ENCODE results near the gene NTN5.
"Not testable (repeated sequence)": the region's sequence is repeated elsewhere in the genome, so short reads cannot be mapped to it uniquely, and the experiment has no call there.

Gene NTN5

DNA sequence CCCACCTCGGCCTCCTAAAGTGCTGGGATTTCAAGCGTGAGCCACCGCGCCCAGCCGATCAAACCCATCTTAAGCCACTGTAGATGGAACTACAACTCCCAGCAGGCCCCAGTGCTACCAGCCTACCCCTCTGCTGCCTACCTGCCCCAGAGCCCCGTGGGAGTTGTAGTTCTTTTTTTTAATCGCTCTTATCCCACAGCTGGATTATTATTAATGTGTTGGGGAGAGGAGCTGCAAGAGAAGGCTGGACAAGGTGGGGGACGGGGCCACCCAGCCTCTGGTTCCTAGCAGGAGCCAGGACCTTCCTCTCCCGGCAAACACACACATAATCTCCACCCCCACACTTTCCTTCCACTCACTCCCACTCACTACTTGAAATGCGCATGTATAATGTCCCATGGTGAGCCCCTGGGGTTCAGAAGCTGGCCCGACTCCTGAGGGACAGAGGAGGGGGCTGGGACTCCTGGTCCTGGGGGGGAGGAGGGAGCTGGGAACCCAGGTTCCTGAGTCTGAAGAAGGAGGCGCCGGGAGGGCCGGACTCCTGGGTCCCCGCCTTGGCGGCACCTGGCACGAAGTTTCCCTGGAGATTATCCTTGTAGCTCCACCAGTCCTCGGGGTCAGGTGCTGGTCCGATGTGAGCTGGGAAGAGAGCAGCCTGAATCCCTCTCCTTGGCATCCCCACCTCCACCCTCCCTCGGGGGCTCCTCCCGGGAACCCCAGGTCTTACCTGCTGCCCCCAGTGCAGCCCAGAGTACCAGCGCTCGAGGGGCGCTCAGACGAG lies 27.8 kb downstream of the NTN5 start:
- peak in 1 of 2 donors; percentile 56 for DNase-seq (ENCODE audit: low read depth in 2 of 2)

DNA sequence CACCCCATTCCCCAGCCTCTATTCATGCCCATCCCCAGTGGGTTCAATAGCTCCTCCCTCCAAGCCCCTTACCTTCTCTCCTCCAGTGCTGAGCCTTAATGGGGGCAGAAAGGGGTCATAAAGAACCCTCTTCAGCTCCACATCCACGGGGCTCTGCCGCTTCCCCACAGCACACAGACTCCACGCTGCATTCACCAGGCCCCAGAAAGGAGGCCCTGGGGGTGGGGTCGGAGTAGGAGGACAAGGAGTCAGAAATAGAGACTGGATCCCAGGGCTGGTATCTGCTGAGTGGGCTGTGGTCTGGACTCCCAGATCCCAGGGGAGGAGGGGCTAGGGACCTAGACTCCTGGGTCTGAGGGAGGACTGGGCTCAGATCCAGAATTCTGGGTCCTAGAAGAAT lies 28.5 kb downstream of the NTN5 start:
- no peak for DNase-seq (ENCODE audit: low read depth in 2 of 2)

DNA sequence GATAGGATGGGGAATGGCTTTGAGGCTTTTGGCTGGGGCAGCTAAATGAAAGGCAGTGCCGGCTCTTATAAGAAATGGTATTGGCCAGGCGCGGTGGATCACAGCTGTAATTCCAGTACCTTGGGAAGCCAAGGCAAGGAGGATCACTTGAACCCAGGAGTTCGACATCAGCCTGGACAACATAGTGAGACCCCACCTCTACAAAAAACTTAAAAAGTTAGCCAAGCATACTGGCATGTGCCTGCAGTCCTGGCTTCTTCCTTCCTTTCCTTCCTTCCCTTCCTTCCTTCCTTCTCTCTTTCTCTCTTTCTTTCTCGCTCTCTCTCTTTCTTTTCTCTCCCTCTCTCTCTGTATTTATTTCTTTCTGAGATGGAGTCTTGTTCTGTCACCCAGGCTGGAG lies 30.0 kb downstream of the NTN5 start:
- DNase-seq (ENCODE audit: low read depth in 2 of 2): no peak

DNA sequence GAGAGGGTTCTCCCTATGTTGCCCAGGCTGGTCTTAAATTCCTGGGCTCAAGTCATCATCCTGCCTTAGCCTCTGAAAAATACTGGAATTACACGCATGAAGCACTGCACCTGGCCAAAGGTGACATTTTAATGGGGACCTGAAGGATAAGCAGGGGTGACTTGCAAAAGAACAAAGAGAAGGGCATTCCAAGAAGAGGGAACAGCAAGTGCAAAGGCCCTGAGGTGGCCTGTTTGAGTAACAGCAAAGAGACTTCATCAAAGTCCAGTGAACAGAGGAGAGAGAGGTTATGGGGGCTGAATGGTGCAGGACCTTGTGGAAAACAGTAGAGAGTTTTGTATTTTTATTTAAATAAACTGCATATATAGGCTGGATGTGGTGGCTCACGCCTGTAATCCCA lies 31.0 kb downstream of the NTN5 start:
- DNase-seq (ENCODE audit: low read depth in 2 of 2): no peak

DNA sequence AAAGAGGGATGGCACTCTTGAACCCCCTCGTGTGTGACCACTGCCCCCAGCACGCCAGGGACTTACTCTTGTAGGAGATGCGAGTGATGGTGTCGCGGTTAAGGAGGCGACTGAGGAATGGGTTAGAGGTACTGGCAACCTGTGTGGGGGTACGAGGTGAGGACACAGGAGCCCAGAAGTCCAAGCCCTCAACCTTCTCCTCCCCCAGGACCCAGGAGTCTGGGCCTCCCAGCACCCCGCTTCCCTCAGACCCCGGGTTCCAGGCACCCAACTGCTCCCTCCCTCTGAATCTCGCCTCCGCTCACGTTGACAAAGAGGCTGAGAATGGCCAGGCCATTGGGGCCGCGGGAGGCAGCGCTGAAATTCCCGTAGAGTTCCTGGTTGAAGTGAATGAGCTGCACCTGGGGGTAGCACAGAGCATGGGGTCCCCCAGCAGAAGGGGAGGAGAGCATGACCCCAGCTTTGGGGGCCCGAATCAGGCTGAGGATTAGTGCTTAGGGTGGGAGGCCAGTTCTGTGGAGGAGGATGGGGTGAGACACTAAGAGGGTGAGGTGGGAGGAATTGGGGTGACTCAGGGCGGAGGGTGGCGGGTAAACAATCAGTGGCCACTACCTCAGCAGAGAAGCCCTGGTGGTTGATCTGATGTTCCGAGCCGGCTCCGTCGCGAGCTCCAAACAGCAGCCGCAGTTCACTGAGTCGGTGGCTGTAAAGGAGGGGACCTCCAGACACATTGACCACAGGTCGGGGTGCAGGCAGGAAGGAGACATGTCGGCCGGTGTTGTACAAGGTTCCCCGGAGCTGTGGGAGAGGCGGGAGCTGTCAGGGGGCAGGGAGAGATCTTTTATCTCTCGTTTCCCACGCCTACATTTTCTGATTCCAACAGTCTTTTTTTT lies 33.1 kb downstream of the NTN5 start:
- DNase-seq (ENCODE audit: low read depth in 2 of 2): no peak

DNA sequence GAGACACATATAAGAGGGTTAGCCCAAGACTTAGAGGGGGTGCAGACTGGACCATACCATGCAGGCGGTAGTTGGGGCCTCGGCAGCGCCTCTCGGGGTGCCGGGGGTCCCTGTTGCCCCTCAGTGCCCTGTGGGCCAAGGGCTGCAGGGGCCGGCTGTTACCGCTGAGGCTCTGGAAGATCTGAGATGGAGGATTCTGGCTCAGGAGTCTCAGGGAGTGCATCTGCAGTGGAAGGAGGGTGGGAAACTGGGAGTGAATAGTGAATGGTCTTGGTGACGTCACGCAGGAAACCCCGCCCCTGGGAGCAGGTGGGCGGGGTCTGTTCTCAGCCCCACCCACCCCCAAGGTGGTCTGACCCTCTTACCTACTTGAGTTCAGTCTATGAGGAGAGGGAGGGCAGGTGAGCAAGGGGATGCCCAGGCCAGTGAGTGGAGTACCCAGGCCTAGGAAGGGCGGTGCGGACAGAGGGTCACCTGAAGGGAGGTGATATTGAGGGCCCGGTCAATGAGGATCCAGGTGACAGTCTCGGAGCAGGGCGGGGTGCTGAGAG lies 33.9 kb downstream of the NTN5 start:
- no peak for DNase-seq (ENCODE audit: low read depth in 2 of 2)

DNA sequence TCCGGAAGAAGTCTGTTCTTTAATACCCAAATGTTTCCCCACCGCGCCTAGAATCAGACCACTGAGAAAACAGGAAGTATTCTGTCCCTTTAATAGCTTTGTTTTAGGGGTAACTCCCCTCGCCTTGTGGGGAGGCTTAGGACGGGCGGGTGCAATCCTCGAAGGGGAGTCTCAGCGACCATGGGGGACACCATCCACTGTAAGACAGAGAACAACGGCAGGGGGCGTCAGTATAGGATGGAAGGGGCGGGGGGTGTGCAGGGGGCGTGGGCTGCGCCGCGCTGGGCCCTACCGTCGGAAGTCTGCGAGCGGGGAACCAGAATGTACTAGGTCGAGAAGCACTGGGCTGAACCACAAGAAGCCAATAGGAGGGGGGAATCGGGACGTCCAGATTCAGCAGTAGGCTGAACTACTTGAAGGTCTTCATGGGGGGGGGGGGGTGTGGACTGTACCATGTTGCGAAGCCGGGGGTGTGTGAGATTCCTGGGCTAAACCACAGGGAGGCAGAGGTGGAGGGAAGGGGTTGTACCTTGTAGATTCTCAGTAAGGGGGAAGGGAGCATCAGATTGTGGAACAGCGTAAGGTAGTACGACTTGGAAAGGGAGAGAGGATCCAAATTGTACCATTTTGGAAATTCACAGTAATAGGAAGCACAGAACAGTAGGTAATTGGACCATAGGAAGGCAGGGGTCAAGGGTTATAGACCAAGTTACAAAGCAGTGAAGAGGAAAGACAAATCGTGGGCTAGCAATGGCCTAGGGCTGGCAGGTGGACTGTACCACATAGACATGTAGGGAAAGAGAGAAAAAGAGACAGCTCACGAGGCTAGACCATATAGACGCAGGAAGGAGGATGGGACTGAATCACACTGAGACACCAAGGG lies 34.6 kb downstream of the NTN5 start:
- peak in 1 of 2 donors; percentile 70 for DNase-seq (ENCODE audit: low read depth in 2 of 2)

DNA sequence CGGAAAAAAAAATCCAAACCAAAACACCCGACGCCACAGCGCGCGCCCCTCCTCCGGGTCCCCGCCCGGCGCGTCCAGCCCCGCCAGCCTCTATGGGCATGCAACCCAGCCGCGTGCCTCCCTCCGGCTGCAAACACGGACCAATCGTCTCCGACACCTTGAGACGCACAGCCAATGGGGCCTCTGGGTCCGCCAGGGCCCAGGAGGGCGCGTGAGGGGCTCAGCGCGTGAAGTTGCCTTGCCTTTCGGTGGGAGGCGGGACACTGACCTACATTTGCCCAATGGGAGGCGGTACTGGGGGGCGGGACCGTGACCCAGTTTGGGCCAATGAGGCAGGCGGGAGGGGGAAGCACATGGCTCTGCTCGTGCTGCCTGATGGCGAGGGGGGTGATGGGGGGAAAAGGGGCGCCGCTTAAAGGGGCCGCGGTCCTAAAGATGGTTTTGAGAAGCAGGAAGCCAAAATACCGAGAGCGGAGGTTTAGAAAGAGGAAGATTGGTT lies 35.3 kb downstream of the NTN5 start:
- DNase-seq (ENCODE audit: low read depth in 2 of 2): peak; percentile 97 to 98

DNA sequence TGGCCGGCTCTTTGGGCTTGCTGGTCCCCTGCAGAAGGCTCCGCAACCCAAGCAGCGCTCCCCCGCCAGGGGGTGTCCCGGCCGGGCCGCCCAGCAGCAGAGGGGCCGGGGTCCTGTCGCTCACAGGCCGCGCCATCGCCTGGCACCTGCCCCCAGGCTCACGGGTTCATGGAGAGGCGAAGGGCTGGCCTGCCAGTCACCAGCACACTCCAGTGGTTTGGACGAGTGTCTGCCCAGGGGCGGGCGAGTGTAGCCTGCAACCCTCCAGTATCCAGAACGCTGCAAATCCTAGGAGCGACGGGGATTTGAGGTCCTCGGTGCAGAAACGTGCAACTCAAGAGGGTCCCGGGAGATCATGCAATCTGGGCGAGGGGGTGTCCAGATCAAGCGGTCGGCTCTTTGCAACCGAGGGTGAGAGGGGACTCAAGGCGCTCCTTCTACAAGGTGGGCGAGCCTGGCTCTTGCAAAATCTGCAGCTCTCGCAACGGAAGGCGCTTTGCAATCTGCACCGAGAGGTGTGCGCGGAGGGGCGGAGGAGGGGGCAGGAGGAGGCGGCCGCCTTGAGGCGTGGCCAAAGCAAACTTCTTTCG lies 35.9 kb downstream of the NTN5 start, which contains the start of gene DBP:
TSS of gene DBP (minus strand) at position 521 of the 590 bp plus-strand sequence. CDS start at position 136, 385 bp downstream.
- DNase-seq (ENCODE audit: low read depth in 2 of 2): no peak

DNA sequence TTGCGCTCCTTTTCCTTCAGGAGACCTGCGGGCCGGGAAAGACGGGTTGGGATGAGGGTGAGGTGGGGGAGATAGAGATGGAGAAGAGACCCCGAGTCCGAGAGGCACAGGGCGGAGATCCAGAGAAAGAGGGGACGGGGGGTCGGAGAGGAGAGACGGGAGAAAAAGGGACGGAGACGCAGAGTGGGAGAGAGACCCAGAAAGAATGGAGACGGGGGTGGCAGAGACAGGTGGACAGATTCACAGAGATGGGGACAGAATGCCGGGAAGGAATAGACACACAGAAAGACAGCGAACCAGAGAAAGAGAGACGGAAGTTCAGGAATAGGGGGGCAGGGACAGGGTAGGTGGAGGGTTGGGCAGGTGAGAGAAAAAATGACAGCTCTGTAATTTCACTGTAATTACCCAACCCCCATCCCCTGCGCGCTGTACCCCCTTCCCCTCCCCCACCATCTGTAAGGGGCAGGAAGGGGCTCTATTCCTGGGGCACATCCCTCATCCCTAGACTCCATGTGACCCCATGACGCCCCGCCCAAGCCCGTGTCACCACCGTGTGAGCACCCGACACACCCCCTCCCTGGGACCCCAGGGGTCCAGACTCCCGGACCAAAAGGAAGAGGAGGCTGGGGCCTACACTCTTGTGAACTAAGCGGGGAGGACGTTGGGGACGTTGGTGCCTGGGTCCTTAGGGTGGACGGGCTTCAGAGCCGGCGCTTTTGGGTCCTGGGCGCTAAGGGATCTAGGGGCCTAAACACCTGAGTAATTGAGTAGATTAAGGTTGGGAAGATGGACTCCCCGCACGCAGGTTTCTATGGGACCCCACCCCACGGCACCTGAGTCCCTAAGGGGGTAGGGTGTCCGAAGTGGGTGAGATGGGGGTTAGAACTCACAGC lies 36.6 kb downstream of the NTN5 start:
- no peak for DNase-seq (ENCODE audit: low read depth in 2 of 2)

DNA sequence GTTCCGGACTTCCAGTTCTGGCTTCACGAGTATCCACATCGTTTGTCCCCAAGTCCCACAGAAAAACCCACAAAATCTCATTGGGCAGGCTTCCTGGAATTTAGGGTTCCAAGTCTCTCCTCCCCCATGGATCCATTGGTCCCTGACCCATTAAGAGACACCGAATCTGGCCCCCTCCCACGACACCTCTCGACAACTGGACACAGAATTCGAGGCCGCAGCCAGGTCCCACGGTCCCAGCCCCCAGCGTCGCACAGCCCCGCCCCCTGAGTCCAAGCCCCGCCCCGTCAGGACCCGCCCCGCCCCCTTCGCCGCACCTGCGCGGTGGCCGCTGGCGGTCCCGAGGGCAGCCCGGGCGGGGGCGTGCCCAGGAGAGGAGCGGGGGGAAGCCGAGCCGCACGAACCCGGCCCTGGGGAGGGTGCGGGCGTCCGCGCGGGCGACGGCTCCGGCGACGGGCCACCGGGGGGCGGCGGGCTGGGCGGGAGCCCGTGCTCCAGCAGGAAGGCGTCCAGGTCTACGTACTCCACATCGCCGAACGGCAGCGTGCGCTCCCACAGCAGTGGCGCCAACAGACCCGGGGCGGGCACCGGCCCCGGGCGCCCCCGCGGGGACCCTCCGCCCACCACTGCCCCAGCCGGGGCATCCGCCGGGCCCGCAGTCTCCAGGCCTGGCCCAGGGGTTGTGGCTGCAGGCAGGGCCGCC lies 37.4 kb downstream of the NTN5 start:
- DNase-seq (ENCODE audit: low read depth in 2 of 2): peak; percentile 66

DNA sequence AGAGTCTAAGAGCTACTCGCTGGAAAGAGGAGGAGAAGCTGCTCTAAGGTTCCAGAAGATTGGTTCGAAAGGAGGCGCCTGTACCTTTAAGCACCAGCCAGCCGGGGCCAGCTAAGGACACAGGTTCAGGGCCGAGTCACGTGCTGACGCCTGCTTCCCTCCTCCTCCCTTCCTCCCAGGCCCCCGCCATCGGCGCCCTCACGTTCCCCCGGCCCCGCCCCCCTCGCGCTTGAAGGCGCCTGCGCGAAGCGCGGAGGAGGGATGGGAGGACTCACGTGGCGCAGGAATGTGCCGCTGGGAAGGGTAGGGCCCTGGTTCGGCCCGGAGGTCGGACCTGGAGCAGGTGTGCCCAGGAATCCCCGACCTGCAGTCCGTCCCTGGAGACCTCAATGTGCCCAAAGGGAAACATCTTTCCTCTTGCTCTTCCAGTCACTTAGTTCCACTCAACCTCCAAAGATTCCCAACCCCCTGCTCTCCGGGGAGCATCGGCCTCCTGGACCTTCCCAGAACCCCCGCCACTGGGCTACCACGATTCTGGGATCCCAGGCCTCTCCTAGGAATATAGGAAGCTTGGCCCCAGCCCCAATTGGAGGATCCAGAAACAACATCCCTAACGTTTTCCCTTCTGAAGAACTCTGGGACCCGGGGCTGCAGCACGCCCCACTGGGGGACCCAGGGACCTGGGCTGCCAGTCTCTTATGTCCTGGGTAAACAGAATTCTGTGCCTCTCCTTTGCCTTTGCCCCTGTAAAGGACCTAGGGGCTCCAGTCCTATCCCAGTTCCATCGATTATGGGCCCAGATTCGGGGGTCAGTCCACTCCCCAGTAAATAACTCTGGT lies 38.2 kb downstream of the NTN5 start:
- peak; percentile 92 to 93 for DNase-seq (ENCODE audit: low read depth in 2 of 2)

DNA sequence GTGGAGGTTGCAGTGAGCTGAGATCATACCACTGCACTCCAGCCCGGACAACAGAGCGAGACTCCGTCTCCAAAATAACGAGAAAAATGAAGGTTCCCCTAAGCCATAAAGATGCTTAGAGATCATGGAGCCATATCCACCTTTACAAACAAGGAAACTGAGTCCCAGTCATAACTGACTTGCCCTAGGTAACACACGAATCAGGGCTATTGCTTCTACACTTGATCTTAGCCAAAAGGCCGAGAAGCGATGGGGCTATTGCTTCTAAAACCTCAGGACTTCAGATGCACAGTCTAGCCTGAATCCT lies 38.8 kb downstream of the NTN5 start:
- no peak for DNase-seq (ENCODE audit: low read depth in 2 of 2)

DNA sequence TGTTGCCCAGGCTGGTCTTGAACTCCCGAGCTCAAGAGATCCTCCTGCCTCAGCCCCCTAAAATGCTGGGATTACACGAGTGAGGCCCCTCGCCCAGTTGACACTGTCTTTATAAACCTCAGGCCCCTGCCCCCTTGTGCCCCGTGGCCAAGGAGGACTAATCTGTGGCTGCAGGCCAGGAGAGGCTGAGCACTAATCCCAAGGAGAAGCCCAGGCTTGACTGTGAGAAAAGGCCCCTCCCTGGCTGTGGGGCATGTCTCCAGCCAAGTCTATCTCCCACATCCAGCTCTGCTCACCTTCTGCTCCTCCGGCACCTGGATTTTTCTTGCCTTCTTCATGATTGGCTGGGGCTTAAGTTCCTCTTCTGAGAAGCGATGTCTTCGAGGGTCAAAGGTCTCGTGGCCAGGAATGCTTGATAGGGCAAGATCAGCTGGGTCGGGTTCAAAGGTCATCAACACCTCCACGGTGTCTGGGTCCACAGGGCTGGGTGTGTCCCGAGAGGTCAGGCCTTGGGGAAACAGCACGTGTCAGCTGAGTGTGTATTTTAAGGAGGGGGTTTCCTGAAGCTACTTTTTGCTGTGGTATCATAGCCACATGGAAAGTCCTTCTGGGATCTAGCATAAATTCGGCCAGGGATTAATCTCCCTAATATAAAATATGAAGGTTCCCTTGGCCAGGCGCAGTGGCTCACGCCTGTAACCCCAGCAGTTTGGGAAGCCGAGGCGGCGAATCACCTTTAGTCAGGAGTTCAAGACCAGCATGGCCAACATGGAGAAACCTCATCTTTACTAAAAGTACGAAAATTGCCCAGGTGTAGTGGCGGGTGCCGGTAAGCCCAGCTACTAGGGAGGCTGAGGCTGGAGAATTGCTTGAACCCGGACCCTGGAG lies 39.4 kb downstream of the NTN5 start:
- DNase-seq (ENCODE audit: low read depth in 2 of 2): no peak

DNA sequence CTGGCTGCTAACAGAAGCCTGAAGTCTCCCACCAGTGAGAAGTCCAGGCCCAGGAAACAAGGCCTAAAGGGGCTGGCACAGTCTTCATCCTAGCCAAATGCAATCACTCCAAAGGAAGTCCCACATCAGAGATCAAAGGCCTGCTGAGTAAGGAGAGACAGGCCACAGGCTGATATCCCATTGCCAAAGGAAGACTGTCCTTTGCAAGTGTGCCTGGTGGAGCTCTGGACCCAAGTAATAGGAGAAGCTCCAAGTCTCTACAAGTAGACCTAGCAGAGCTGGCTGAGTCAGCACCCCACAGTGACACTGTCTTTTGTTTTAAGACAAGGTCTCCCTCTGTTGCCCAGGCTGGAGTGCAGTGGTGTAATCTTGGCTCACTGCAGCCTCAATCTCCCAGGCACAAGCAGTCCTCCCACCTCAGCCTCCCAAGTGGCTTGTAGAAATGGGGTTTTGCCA lies 40.1 kb downstream of the NTN5 start:
- DNase-seq (ENCODE audit: low read depth in 2 of 2): no peak

DNA sequence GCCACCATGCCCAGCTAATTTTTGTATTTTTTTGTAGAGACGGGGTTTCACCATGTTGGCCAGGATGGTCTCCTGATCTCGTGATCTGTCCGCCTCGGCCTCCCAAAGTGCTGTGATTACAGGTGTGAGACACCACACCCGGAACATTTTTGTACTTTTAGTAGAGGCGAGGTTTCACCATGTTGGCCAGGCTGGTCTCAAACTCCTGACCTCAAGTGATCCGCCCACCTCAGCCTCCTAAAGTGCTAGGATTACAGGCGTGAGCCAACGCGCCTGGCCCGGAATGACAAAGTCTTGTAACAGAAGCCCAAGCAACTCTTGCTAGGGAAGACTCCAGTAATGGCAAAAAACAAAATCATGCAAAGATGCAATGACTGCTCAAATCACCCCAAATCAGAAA lies 40.5 kb downstream of the NTN5 start:
- not testable (repeated sequence) for DNase-seq (ENCODE audit: low read depth in 2 of 2)

DNA sequence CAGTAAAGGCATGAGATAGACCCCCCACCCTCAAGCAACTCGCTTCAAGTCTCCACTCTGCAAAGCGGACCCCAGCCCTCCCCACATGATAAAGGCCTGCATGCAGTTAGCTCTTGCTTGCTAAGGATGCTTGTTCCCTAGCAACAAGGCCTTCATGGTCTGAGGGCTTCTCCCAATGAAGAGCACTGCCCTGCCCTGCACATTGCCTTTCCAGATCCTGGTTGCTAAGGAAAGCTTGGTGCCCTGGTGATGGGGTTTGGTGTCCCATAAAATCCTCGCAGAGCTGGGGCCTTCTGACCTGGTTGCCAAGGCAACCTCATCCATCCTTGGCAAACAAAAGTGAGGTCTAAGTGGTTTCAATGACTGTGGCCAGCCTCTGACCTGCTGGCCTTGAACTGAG lies 41.6 kb downstream of the NTN5 start:
- no peak for DNase-seq (ENCODE audit: low read depth in 2 of 2)
